Neutrophil (primary cell): ENCODE results near the gene GNG7.
"Not testable (repeated sequence)": the region's sequence is repeated elsewhere in the genome, so short reads cannot be mapped to it uniquely, and the experiment has no call there.

ENCODE experiments used
- H3K27ac ChIP-seq: fragments of 200-600 bp; sonication (generic); 2 replicates; pipeline ENCODE4 v1.5.1; 2016; ENCODE audit warnings: mild to moderate bottlenecking, moderate library complexity
- H3K27me3 ChIP-seq: fragments of 200-600 bp; sonication (generic); 2 replicates; pipeline ENCODE4 v1.6.0; 2016; ENCODE audit warnings: mild to moderate bottlenecking
- H3K36me3 ChIP-seq: fragments of 200-600 bp; sonication (generic); 2 replicates; pipeline ENCODE4 v1.5.1; 2017
- H3K4me1 ChIP-seq, 2 experiments: fragments of 200-600 bp in 1 of 2; sonication (generic) in 1 of 2; 1 replicate in 1 of 2; 2 replicates in 1 of 2; pipeline versions ENCODE4 v1.5.1 to v1.6.1; 2013 to 2016; ENCODE audit warnings: low read depth in 1 of 2, low read length in 1 of 2, mild to moderate bottlenecking in 1 of 2, moderate library complexity in 1 of 2; ENCODE audit not compliant: control insufficient read depth in 1 of 2, insufficient read depth in 1 of 2
- H3K4me3 ChIP-seq, 2 experiments: fragments of 200-600 bp in 1 of 2; sonication (generic) in 1 of 2; 1 replicate in 1 of 2; 2 replicates in 1 of 2; pipeline ENCODE4 v1.5.1; 2013 to 2016; ENCODE audit warnings: low read depth in 1 of 2, low read length in 1 of 2, mild to moderate bottlenecking in 1 of 2, moderate library complexity in 1 of 2
- H3K9me3 ChIP-seq: fragments of 200-600 bp; sonication (generic); 2 replicates; pipeline ENCODE4 v1.5.1; 2016
- CTCF ChIP-seq: fragments of 200-600 bp; sonication (generic); IDR thresholded peaks from 2 replicates; pipeline ENCODE4 v1.5.1; 2016; ENCODE audit warnings: antibody characterized with exemption

GNG7 gene

GRCh38 chr19:2679439-2679838 lies 23.1 kb downstream of the GNG7 start:
- H3K36me3 ChIP-seq, result no peaks in the 10 kb centered on the region

DNA sequence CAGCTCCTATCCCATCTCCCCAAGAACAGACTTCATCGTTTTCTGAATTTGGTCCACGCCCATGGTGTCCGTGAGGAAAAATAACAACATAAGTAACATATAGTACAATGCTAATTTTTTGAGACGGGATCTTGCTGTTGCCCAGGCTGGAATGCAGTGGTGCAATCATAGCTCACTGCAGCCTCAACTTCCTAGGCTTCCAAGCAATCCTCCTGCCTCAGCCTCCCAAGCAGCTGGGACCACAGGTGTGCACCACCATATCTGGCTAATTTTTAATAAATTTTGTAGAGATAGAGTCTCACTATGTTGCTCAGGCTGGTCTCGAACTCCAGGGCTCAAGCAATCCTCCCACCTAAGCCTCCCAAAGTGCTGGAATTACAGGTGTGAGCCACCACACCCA lies 23.5 kb downstream of the GNG7 start:
- not testable (repeated sequence) for H3K36me3 ChIP-seq
- Histone ChIP-seq H3K4me1 (peaks cover 26 to 50% of the 10 kb centered on the region in 2 experiments), H3K27ac (peak overlapping the region; percentile 89)

More at GRCh38 chr19:2679439-2679838, 23.1 kb downstream of the GNG7 start:
- Histone ChIP-seq H3K4me3 (no peak overlapping the region), H3K27me3 (no peaks in the 10 kb centered on the region), H3K4me1 (peaks cover 22 to 45% of the 10 kb centered on the region in 2 experiments), H3K27ac (no peak overlapping the region), H3K9me3 (no peaks in the 10 kb centered on the region)
- no peak for TF ChIP-seq CTCF

GRCh38 chr19:2678044-2678671 lies 24.3 kb downstream of the GNG7 start:
- Histone ChIP-seq H3K4me1 (peaks cover 28 to 52% of the 10 kb centered on the region in 2 experiments), H3K4me3 (peak overlapping the region; percentile 12 to 40), H3K27ac (peak overlapping the region; percentile 89), H3K27me3 (no peaks in the 10 kb centered on the region), H3K9me3 (no peaks in the 10 kb centered on the region), H3K36me3 (no peaks in the 10 kb centered on the region)
- no peak for TF ChIP-seq CTCF

More for the DNA sequence above, 23.5 kb downstream of the GNG7 start:
- H3K27me3 ChIP-seq, H3K9me3 ChIP-seq, H3K4me3 ChIP-seq: not testable (repeated sequence)

GRCh38 chr19:2676823-2677222 lies 25.7 kb downstream of the GNG7 start:
- no peaks in the 10 kb centered on the region for H3K36me3 ChIP-seq
- peak overlapping the region; percentile 5 to 12 for H3K4me3 ChIP-seq
- peak overlapping the region; percentile 89 for H3K27ac ChIP-seq
- no peaks in the 10 kb centered on the region for H3K9me3 ChIP-seq
- H3K4me1 ChIP-seq, result peaks cover 28 to 52% of the 10 kb centered on the region in 2 experiments
- TF ChIP-seq CTCF, result no peak
- no peaks in the 10 kb centered on the region for H3K27me3 ChIP-seq

GRCh38 chr19:2675892-2676291 lies 26.6 kb downstream of the GNG7 start:
- peak overlapping the region; percentile 89 for H3K27ac ChIP-seq
- peaks cover 28 to 52% of the 10 kb centered on the region in 2 experiments for H3K4me1 ChIP-seq
- TF ChIP-seq CTCF, result no peak
- H3K9me3 ChIP-seq, result no peaks in the 10 kb centered on the region
- H3K4me3 ChIP-seq, result peak overlapping the region in 1 of 2 experiments; percentile 45
- H3K27me3 ChIP-seq, result no peaks in the 10 kb centered on the region
- no peaks in the 10 kb centered on the region for H3K36me3 ChIP-seq

DNA sequence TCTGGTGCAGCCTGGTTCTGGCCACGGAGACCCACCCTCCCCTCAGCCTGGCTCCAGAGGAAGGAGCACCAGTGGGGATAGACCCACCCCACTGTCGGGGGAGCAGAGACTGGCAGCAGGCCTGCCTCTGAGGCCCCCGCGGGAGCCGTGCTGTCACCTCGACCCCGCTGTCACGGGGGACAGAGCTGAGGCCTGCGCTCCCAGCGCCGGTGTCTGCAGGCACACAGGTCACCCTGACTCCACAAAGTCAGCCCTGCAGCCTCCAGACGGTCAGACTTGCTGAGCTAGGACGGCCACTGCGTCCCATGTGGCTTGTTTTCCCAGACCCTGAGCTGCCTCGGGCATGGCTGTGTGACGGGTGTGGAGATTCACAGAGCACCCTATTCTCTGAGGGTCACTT lies 32.3 kb downstream of the GNG7 start:
- no peak overlapping the region for H3K4me3 ChIP-seq
- H3K36me3 ChIP-seq, result peaks cover 3% of the 10 kb centered on the region
- H3K4me1 ChIP-seq, result peaks cover 14 to 15% of the 10 kb centered on the region in 2 experiments
- H3K9me3 ChIP-seq, result no peaks in the 10 kb centered on the region
- no peak overlapping the region for H3K27ac ChIP-seq
- no peaks in the 10 kb centered on the region for H3K27me3 ChIP-seq
- no peak for TF ChIP-seq CTCF
